ENCODE data around the gene PLIN5. TPM values are rescaled to one million over a fixed set of nuclear protein-coding genes. Genes with fewer than 3 reads are reported as not detected.

PLIN5 gene
- total and polyA plus RNA-seq, 4 donors: 13.3 to 83.8 (median 56.6) TPM

GRCh38 chr19:4506449-4507149 is 28.4 kb downstream of the PLIN5 start:
- no peaks in the 10 kb centered on the region for H3K4me1 ChIP-seq (ENCODE audit: control insufficient read depth in 4 of 4, insufficient read depth in 4 of 4, low read length in 3 of 4)
- H3K4me3 ChIP-seq (ENCODE audit: low read depth in 1 of 3, low read length in 3 of 3): no peak overlapping the region
- DNase-seq (ENCODE audit: low spot score): no peak

DNA sequence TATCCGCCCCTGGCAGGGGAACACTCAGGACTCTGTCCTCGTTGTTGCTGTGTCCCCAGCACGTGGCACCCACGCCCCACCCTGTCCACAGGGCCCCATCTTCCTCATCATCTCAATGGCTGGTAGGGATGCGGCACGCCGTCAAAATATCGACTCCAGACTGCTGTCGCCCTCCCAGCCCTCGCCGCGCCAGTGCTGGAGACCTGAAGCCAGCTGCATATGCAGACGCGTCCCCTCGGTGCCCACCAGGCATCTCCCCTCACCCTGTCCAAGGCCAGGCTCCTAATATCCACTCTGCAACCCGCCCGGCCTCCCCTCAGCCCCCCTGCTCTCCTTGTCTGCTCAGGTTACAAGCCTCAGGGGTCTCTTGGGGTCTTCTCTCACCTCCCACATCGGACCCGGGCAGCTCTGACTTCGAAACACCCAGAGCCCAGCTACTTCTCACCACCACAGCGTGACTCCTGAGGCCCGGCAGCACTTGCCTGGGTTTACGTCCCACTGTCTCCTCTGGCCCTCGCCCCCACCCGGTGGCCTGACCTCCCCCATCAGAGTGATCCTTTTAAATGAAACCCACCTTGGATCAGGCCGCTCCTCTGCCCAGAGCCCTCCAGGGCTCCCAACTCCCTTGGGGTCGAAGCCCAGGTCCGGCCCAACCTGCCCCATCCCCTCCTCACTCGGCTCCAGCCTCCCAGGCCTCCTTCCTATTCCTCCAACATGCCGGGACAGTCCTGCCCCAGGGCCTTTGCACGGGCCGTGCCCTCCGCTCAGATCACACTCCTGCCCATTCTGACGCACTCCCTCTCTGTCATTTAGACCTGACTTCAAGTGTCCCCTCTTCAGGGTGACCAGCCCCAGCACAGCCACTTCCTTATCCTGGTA is 29.2 kb downstream of the PLIN5 start:
- TF ChIP-seq FOXA2 (IDR thresholded peaks at IDR 0.05): no peak
- TF ChIP-seq HNF4A (conservative IDR thresholded peaks at IDR 0.05): no peak
- 96% methylated on average over 34 of the region's 34 CpGs for WGBS

More at GRCh38 chr19:4506449-4507149, 28.4 kb downstream of the PLIN5 start:
- Histone ChIP-seq H3K27me3 (ENCODE audit: control insufficient read depth in 4 of 4, insufficient read depth in 4 of 4, low read length in 3 of 4) (no peaks in the 10 kb centered on the region), H3K9me3 (ENCODE audit: control insufficient read depth in 4 of 4, low read length in 3 of 4) (no peaks in the 10 kb centered on the region), H3K9ac (ENCODE audit: low read depth in 1 of 2, low read length in 2 of 2) (no peak overlapping the region), H3K36me3 (ENCODE audit: control insufficient read depth in 4 of 4, insufficient read depth in 3 of 4, low read depth in 1 of 4, low read length in 3 of 4) (peaks cover 9 to 75% (median 22%) of the 10 kb centered on the region in 4 donors), H3K27ac (ENCODE audit: low read depth in 1 of 2, low read length in 2 of 2) (no peak overlapping the region)
- TF ChIP-seq RAD21 (IDR thresholded peaks at IDR 0.05) (no peak), JUND (IDR thresholded peaks at IDR 0.05) (no peak), CTCF (IDR thresholded peaks at IDR 0.05; ENCODE audit: low read depth, low read length, missing input control) (no peak), SP1 (IDR thresholded peaks at IDR 0.05) (no peak), HNF4A (conservative IDR thresholded peaks at IDR 0.05) (no peak), FOXA2 (IDR thresholded peaks at IDR 0.05) (no peak), TAF1 (conservative IDR thresholded peaks at IDR 0.05) (no peak), YY1 (IDR thresholded peaks at IDR 0.05) (no peak), ZBTB33 (IDR thresholded peaks at IDR 0.05) (no peak), NR2F2 (IDR thresholded peaks at IDR 0.05) (no peak), RXRA (IDR thresholded peaks at IDR 0.05) (no peak), FOXA1 (IDR thresholded peaks at IDR 0.05) (no peak)
- TF ChIP-seq, protein P1, sequence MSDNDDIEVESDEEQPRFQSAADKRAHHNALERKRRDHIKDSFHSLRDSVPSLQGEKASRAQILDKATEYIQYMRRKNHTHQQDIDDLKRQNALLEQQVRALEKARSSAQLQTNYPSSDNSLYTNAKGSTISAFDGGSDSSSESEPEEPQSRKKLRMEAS (IDR thresholded peaks at IDR 0.05): no peak
- TF ChIP-seq, protein P2, sequence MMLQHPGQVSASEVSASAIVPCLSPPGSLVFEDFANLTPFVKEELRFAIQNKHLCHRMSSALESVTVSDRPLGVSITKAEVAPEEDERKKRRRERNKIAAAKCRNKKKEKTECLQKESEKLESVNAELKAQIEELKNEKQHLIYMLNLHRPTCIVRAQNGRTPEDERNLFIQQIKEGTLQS (IDR thresholded peaks at IDR 0.05): no peak
- WGBS: 94% methylated on average over 17 of the region's 17 CpGs

More for the DNA sequence above, 29.2 kb downstream of the PLIN5 start:
- Histone ChIP-seq H3K9me3 (ENCODE audit: control insufficient read depth in 4 of 4, low read length in 3 of 4) (no peaks in the 10 kb centered on the region), H3K27ac (ENCODE audit: low read depth in 1 of 2, low read length in 2 of 2) (no peak overlapping the region), H3K4me1 (ENCODE audit: control insufficient read depth in 4 of 4, insufficient read depth in 4 of 4, low read length in 3 of 4) (no peaks in the 10 kb centered on the region), H3K27me3 (ENCODE audit: control insufficient read depth in 4 of 4, insufficient read depth in 4 of 4, low read length in 3 of 4) (no peaks in the 10 kb centered on the region), H3K9ac (ENCODE audit: low read depth in 1 of 2, low read length in 2 of 2) (no peak overlapping the region), H3K4me3 (ENCODE audit: low read depth in 1 of 3, low read length in 3 of 3) (no peak overlapping the region), H3K36me3 (ENCODE audit: control insufficient read depth in 4 of 4, insufficient read depth in 3 of 4, low read depth in 1 of 4, low read length in 3 of 4) (peaks cover 12 to 78% (median 23%) of the 10 kb centered on the region in 4 donors)
- DNase-seq (ENCODE audit: low spot score): no peak

Measured in liver (tissue), 9 donors.